Tibial nerve (tissue), 4 donors: ENCODE results near the gene UBE2F.

ENCODE experiments used
- EP300 ChIP-seq, 2 donors: sonication (generic); formaldehyde crosslinking; IDR thresholded peaks; one replicate each; pipeline ENCODE4 v1.6.1; 2017; ENCODE audit warnings: antibody characterized with exemption in 2 of 2, mild to moderate bottlenecking in 1 of 2
- TF ChIP-seq, protein P1 (sequence below), 5 experiments: fragments of 200-600 bp in 3 of 5; fragments of 450-650 bp in 2 of 5; sonication (generic) in 3 of 5; IDR thresholded peaks; one replicate each; pipeline ENCODE4 v1.5.1; 2016 to 2019; ENCODE audit warnings: antibody characterized with exemption in 5 of 5, mild to moderate bottlenecking in 3 of 5, moderate library complexity in 2 of 5

DNA sequence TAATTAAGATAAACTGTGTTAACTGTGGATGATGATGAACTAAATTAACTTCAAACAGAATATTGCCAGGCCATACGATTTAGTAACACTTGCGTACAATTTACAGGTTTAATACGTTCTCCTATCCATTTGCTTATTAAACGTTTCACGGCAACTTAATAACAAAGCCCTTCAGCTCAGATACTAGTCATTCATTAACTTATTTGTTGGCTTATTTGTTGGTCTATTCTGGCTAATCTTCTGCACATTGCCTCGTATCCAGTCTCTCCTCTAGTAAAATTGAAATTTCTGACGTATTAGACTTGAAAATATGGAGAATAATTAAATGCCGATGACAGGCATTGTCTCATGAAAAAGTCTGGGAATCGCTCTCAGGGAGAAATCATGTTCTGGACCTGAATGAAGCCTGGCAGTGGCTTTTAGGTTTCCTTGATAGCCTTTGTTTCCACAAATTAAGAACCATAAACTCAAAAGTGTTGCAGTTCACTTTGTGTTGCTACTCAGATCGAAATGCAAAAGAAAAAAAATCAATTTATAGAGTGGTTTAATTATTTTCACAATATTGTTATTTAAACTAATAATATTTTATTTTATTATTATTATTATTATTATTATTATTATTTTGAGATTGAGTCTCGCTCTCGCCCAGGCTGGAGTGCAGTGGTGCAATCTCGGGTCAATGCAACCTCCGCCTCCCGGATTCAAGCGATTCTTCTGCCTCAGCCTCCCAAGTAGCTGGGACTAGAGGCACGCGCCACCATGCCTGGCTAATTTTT, 98.4 kb downstream of the UBE2F start:
- TF ChIP-seq, protein P1, sequence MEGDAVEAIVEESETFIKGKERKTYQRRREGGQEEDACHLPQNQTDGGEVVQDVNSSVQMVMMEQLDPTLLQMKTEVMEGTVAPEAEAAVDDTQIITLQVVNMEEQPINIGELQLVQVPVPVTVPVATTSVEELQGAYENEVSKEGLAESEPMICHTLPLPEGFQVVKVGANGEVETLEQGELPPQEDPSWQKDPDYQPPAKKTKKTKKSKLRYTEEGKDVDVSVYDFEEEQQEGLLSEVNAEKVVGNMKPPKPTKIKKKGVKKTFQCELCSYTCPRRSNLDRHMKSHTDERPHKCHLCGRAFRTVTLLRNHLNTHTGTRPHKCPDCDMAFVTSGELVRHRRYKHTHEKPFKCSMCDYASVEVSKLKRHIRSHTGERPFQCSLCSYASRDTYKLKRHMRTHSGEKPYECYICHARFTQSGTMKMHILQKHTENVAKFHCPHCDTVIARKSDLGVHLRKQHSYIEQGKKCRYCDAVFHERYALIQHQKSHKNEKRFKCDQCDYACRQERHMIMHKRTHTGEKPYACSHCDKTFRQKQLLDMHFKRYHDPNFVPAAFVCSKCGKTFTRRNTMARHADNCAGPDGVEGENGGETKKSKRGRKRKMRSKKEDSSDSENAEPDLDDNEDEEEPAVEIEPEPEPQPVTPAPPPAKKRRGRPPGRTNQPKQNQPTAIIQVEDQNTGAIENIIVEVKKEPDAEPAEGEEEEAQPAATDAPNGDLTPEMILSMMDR (IDR thresholded peaks at IDR 0.05): no peak
- no peak for TF ChIP-seq EP300 (IDR thresholded peaks at IDR 0.05)
